Activated T-cell treated with anti-CD3 and anti-CD28 coated beads, Interleukin-2, amount 50 U/mL, for 4 hours (primary cell): ENCODE measurements around the gene ITGBL1. TPM values are rescaled to one million over a fixed set of nuclear protein-coding genes. Genes with fewer than 3 reads are reported as not detected.

Experiments
- ATAC-seq, 2 donors: fragments of 200-7000 bp; cut with Tn5 transposase; one replicate each; pipeline ENCODE4 v1.10.0; 2021
- DNase-seq: peaks from one replicate; pipeline ENCODE4 v3.0.0-alpha.2; 2020
- H3K27me3 Mint-ChIP-seq: one replicate; pipeline ENCODE4 v1.8.0; 2021; ENCODE audit warnings: low read depth, mixed read lengths
- H3K36me3 Mint-ChIP-seq: one replicate; pipeline ENCODE4 v1.8.0; 2022; ENCODE audit warnings: mixed read lengths; ENCODE audit not compliant: insufficient read depth
- H3K4me1 Mint-ChIP-seq: one replicate; pipeline ENCODE4 v1.8.0; 2021; ENCODE audit warnings: low read depth, mixed read lengths
- H3K4me3 Mint-ChIP-seq: one replicate; pipeline ENCODE4 v1.8.0; 2021; ENCODE audit warnings: mild to moderate bottlenecking, moderate library complexity, mixed read lengths
- H3K9me3 Mint-ChIP-seq: one replicate; pipeline ENCODE4 v1.8.0; 2021; ENCODE audit warnings: mixed read lengths
- total RNA-seq, 3 donors: library from RNA; stranded (reverse); gene quantifications; one replicate each; pipeline ENCODE4 v1.2.1, GENCODE V29; 2021

Gene ITGBL1
- total RNA-seq, 3 donors from 2014 or later: 0.11 TPM; not detected in 2

DNA sequence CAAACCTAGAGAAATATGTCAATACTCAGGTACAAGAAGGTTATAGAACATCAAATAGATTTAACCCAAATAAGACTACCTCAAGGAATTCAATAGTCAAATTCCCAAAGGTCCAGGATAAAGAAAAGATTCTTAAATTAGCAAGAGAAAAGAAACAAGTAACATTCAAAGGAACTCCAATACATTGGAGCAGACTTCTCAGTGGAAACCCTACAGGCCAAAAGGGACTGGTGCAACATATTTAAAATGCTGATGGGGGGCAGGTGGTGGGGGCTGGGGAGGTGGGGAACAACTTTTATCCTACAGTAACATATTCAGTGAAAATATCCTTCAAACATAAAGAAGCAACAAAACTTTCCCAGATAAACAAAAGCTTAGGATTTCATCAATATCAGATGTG lies 23.1 kb downstream of the ITGBL1 start:
- no peak overlapping the region for H3K4me3 Mint-ChIP-seq

GRCh38 chr13:101481421-101481820 lies 28.9 kb downstream of the ITGBL1 start:
- DNase-seq (no peak), ATAC-seq (no peak)
- H3K27me3 Mint-ChIP-seq: peaks cover 2% of the 10 kb centered on the region
- no peaks in the 10 kb centered on the region for H3K9me3 Mint-ChIP-seq
- no peaks in the 10 kb centered on the region for H3K4me1 Mint-ChIP-seq
- no peak overlapping the region for H3K4me3 Mint-ChIP-seq
- H3K36me3 Mint-ChIP-seq: no peaks in the 10 kb centered on the region

More for the DNA sequence above, 23.1 kb downstream of the ITGBL1 start:
- Mint-ChIP-seq H3K9me3 (no peaks in the 10 kb centered on the region), H3K27me3 (peaks cover 7% of the 10 kb centered on the region), H3K36me3 (no peaks in the 10 kb centered on the region), H3K4me1 (no peaks in the 10 kb centered on the region)
- no peak for DNase-seq
- no peak for ATAC-seq

DNA sequence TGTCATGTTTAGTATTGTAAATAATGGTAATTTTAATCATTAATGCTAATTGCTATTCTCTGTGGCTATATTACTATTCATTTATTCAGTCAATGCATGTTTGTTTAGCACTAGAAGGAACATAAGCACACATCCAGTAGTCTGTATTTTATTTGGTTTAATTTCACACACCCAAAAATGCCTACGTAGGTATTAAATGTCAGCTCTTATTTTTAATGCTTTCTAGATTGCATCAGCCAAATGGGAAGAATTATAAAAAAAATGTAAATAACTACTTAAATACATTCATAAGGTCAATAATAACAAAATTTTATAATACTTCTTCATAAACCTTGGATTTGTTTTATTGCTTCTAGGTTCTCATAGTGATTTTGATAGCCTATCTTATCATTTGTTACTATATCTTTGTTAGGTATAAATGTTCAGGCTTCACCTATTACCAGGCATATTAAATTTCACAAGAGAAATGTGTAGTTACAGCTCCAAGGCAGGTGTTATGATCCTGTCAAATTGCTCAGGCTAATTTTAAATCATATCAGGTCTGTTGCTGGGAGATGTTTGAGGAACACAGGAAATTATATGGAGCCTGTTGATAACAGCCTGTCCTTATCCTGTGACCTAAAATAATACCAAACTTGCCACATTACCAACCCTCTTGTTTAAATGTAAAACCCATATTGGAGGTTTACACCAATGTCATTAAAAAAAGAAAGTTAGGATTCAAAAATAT lies 34.4 kb downstream of the ITGBL1 start:
- H3K27me3 Mint-ChIP-seq: peaks cover 4% of the 10 kb centered on the region
- no peak overlapping the region for H3K4me3 Mint-ChIP-seq
- ATAC-seq (no peak), DNase-seq (no peak)
- H3K36me3 Mint-ChIP-seq: no peaks in the 10 kb centered on the region
- no peaks in the 10 kb centered on the region for H3K4me1 Mint-ChIP-seq
- H3K9me3 Mint-ChIP-seq: no peaks in the 10 kb centered on the region

GRCh38 chr13:101487438-101487830 lies 35.0 kb downstream of the ITGBL1 start:
- Mint-ChIP-seq H3K36me3 (no peaks in the 10 kb centered on the region), H3K9me3 (no peaks in the 10 kb centered on the region), H3K4me3 (no peak overlapping the region), H3K27me3 (peaks cover 4% of the 10 kb centered on the region), H3K4me1 (no peaks in the 10 kb centered on the region)
- ATAC-seq (no peak), DNase-seq (no peak)

- Mint-ChIP-seq H3K36me3 (no peaks in the 10 kb centered on the region), H3K4me1 (no peaks in the 10 kb centered on the region), H3K9me3 (no peaks in the 10 kb centered on the region), H3K27me3 (peaks cover 8% of the 10 kb centered on the region), H3K4me3 (no peak overlapping the region)
- ATAC-seq: no peak
- DNase-seq: no peak
Observed at GRCh38 chr13:101488734-101489133, 36.3 kb downstream of the ITGBL1 start.

DNA sequence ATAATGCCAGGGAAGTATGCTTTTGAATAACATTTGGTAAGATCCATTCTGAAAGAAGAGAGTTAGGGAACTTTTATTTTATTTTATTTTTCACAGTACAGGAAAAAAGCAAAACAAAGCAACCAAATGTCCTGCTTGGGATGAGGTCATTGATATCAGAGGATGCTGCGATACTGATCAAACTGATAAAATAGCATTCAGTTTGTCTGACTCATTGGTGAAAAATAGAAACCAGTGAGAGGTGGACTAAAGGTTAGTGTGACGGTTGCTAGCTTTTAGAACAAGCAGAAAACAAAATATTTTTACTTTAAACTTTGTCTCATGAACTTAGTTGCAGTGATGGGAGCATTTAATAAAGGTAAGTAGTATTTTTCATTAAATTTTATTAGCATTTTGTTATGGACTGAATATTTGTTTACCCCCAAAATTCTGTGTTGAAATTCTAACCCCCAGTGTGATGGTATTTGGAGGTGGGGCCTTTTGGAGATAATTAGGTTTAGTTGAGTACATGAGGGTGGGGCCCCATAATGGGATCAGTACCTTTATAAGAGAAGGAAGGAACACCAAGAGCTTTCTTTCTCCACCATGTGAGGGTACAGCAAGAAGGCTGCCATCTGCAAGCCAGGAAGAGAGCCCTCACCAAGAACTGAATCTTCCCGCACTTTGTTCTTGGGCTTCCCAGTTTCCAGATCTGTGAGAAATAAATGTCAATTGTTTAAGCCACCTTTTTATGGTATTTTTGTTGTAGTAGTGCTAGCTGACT lies 37.3 kb downstream of the ITGBL1 start:
- no peak for DNase-seq
- H3K36me3 Mint-ChIP-seq: no peaks in the 10 kb centered on the region
- H3K4me1 Mint-ChIP-seq: no peaks in the 10 kb centered on the region
- peaks cover 8% of the 10 kb centered on the region for H3K27me3 Mint-ChIP-seq
- no peak overlapping the region for H3K4me3 Mint-ChIP-seq
- H3K9me3 Mint-ChIP-seq: no peaks in the 10 kb centered on the region
- ATAC-seq: no peak

DNA sequence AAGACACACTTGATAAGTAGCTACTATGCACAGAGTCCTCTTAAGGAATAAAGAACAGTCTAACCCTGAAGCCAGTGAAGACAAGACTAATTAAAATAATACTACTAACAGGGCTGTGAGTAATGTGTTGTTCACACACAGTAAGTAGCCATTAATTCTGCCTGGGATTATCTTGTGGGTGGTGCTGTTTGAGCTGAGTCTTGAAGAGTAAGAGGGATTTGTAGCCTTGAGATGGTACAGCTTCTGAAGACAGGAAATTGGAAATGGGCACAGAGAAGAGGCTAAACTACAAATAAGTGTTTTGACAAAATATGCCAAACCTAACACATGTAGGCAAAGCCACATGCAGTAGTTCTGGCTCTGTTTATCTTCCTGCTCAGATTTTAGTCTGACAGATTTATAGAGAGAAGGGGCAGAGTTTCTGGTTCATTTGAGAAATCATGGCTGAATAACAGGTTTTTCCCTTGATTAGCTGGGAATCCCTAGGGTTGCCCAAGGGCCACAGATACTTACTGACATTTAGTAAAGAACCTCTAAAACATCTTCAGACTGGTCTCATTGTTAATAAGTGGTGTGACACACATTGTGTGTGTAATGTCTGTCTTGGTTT lies 38.0 kb downstream of the ITGBL1 start:
- H3K9me3 Mint-ChIP-seq: no peaks in the 10 kb centered on the region
- ATAC-seq: no peak
- no peaks in the 10 kb centered on the region for H3K36me3 Mint-ChIP-seq

GRCh38 chr13:101492251-101492910 lies 39.9 kb downstream of the ITGBL1 start:
- Mint-ChIP-seq H3K36me3 (no peaks in the 10 kb centered on the region), H3K27me3 (peaks cover 6% of the 10 kb centered on the region), H3K4me3 (no peak overlapping the region), H3K9me3 (no peaks in the 10 kb centered on the region), H3K4me1 (no peaks in the 10 kb centered on the region)
- ATAC-seq: no peak
- no peak for DNase-seq

More for the DNA sequence above, 38.0 kb downstream of the ITGBL1 start:
- peaks cover 6% of the 10 kb centered on the region for H3K27me3 Mint-ChIP-seq
- H3K4me3 Mint-ChIP-seq: no peak overlapping the region
- no peaks in the 10 kb centered on the region for H3K4me1 Mint-ChIP-seq
- DNase-seq: no peak

DNA sequence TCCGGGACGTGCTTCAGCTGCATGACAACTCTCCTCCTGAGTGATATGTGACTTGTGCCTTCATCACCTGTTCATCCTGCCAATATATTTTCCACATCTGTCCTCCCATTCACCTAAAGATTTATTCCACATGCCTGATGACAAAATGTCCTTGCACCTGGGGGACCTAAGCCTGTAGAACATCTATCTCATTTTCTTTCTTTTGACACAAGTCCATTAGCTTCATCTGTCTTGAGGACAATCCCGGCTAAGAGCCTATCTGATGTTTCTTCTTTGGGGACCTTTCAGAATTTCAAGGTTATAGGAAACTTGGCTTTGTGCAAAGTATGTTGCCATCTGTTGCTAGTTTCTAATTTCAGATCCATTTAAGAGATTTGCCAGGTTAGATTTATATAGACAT lies 41.1 kb downstream of the ITGBL1 start:
- DNase-seq (no peak), ATAC-seq (no peak)
- Mint-ChIP-seq H3K4me1 (no peaks in the 10 kb centered on the region), H3K36me3 (no peaks in the 10 kb centered on the region), H3K27me3 (peaks cover 6% of the 10 kb centered on the region), H3K4me3 (no peak overlapping the region), H3K9me3 (no peaks in the 10 kb centered on the region)

DNA sequence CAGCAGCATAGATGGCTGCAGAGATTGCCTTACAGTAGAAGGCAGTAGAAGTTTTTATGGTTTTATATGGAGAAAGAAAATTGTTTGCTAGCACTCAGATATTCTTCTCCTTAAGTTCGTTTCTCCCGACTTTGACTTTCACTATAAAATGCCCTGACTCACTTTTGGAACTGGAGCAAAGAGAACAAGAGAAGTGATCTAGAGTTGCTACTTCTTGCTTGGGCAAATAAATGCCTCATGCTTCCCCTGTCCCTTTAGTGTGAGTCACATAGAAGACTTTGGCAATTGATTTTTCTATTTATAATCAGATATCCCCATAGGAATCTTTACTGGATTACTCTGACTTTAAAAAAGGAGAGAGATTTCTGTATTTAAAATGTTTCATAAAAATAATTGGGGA lies 46.9 kb downstream of the ITGBL1 start:
- Mint-ChIP-seq H3K4me3 (no peak overlapping the region), H3K36me3 (no peaks in the 10 kb centered on the region), H3K27me3 (peaks cover 15% of the 10 kb centered on the region), H3K4me1 (no peaks in the 10 kb centered on the region), H3K9me3 (no peaks in the 10 kb centered on the region)
- ATAC-seq: no peak
- DNase-seq: no peak

DNA sequence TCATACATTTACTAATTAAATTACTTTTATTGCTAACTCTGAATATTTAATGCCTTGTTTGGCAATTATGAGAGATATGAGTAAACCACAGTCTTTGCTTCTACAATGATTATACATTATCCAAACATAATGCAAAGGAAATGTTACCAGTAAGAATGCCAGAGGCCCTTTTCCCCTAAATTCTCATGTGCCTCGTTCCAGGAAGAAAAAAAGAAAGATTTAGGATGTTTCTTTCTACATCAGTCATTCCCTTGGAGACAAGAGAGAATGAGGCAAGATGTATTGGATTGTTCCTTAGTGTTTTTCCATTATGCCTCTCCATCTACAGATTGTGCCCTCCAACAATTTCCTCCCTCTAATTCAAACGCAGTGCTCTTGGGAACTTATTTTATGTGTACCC lies 50.1 kb downstream of the ITGBL1 start:
- Mint-ChIP-seq H3K27me3 (peaks cover 19% of the 10 kb centered on the region), H3K4me1 (no peaks in the 10 kb centered on the region), H3K9me3 (no peaks in the 10 kb centered on the region), H3K36me3 (no peaks in the 10 kb centered on the region), H3K4me3 (no peak overlapping the region)
- DNase-seq: no peak
- ATAC-seq: no peak

DNA sequence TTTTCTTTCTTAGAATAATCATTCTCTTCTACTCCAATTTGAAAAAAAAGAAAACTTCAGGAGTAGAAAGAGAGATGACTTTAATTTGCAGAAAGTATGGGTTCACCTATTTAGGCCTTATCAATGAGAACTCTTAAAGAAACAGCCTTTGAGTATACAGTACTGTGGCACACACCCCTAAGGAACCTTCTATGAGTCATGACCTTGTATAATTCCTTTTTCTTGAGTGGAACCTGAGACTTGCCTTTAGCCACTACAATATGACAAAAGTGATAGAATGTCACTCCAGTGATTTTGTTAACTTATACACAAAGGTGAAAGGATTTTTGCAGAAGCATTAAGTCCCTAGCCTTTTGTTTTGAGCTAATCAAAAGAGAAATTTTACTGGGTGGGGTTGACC lies 58.7 kb downstream of the ITGBL1 start:
- DNase-seq: no peak
- ATAC-seq: no peak
- no peaks in the 10 kb centered on the region for H3K36me3 Mint-ChIP-seq
- peaks cover 10% of the 10 kb centered on the region for H3K27me3 Mint-ChIP-seq
- H3K4me1 Mint-ChIP-seq: peaks cover 7% of the 10 kb centered on the region
- H3K9me3 Mint-ChIP-seq: no peaks in the 10 kb centered on the region
- H3K4me3 Mint-ChIP-seq: no peak overlapping the region

GRCh38 chr13:101511766-101512165 lies 59.3 kb downstream of the ITGBL1 start:
- no peaks in the 10 kb centered on the region for H3K36me3 Mint-ChIP-seq
- H3K4me3 Mint-ChIP-seq: no peak overlapping the region
- H3K27me3 Mint-ChIP-seq: peaks cover 7% of the 10 kb centered on the region
- H3K4me1 Mint-ChIP-seq: peaks cover 7% of the 10 kb centered on the region
- no peaks in the 10 kb centered on the region for H3K9me3 Mint-ChIP-seq
- ATAC-seq: no peak
- DNase-seq: no peak

DNA sequence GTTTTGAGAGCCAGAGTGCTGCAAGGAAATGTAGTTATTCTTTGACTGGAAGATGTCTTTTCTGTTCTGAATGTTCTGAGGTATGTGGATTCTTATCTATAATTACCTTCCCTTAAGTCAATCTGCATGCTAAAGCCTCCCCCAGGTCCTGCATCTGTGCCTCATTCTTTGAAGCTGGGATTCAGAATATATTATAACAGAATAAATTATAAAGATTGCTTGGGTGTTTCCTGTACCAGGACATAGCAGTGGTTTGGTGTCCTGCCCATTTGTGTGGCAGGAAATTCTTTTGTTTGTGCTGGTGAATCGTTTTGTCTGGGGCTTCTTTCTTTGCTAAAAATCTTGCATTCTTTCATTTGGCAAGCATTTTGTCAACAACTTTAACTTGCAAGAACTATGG lies 60.2 kb downstream of the ITGBL1 start:
- peaks cover 6% of the 10 kb centered on the region for H3K27me3 Mint-ChIP-seq
- H3K4me3 Mint-ChIP-seq: no peak overlapping the region
- no peak for DNase-seq
- no peak for ATAC-seq
- H3K4me1 Mint-ChIP-seq: peaks cover 7% of the 10 kb centered on the region
- no peaks in the 10 kb centered on the region for H3K36me3 Mint-ChIP-seq
- H3K9me3 Mint-ChIP-seq: no peaks in the 10 kb centered on the region
